Measurements from ENCODE around the gene SH3PXD2A. TPM values are rescaled to one million over a fixed set of nuclear protein-coding genes. Genes with fewer than 3 reads are reported as not detected.

Gene SH3PXD2A
- total and polyA plus RNA-seq, 9 of the 15 experiments (the other 6 are each of a cell fraction or from before 2014, with no cell fraction given), result 0.41 to 9.3 (median 2.5) TPM

DNA sequence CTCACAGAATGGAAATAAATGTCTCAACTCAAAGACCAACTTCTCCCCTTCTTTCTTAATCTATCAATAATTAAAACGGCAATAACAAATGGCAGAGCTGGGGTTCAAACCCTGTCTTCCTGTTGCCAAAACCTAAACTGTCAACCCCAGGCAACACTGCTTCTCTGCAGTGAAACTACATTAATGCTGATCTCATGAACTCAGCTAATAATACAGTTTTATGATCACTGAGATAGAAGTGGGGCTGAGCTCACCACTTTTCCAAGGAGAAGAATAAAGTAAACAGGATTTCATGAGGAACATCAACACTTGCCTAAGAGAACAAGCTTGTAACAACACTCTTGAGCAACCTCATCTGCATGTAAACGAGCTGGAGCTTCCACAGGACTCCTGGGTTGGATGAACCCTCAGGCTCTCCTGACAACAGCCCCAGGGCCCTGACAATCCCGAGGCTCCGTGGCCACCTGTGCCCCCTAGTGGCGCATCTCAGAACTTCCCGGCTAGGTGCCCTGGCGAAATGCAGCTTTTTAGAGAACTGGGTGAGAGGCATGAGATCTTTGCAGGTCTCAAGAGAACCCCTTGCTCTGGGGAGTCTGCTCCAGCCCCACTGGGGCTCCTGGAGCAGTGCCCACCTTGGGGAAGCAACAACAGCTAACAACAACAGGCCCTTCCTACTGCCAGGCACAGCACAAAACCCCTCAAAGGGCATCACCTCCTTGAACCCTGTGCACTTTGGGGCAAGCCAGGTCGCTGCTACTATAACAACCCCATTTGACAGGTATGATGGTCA lies 169.3 kb downstream of the SH3PXD2A start (continued):
- TF ChIP-seq, protein P1, sequence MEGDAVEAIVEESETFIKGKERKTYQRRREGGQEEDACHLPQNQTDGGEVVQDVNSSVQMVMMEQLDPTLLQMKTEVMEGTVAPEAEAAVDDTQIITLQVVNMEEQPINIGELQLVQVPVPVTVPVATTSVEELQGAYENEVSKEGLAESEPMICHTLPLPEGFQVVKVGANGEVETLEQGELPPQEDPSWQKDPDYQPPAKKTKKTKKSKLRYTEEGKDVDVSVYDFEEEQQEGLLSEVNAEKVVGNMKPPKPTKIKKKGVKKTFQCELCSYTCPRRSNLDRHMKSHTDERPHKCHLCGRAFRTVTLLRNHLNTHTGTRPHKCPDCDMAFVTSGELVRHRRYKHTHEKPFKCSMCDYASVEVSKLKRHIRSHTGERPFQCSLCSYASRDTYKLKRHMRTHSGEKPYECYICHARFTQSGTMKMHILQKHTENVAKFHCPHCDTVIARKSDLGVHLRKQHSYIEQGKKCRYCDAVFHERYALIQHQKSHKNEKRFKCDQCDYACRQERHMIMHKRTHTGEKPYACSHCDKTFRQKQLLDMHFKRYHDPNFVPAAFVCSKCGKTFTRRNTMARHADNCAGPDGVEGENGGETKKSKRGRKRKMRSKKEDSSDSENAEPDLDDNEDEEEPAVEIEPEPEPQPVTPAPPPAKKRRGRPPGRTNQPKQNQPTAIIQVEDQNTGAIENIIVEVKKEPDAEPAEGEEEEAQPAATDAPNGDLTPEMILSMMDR (IDR thresholded peaks at IDR 0.05 in 2 of 3, conservative IDR thresholded peaks at IDR 0.05 in 1 of 3; ENCODE audit: insufficient read depth in 2 of 3, low read depth in 1 of 3, low read length in 3 of 3), result peak; percentile 86 to 89 (median 88)
- no peak for TF ChIP-seq SMARCA5 (IDR thresholded peaks at IDR 0.05)
- TF ChIP-seq SUPT5H (IDR thresholded peaks at IDR 0.05), result no peak
- TF ChIP-seq STAG1 (CRISPR knock-in tag; IDR thresholded peaks at IDR 0.05; ENCODE audit: borderline replicate concordance), result peak; percentile 62; the same call in 1 of the 2 replicates
- no peak for TF ChIP-seq DNMT1 (IDR thresholded peaks at IDR 0.05)
- TF ChIP-seq SMC3 (conservative IDR thresholded peaks at IDR 0.05; ENCODE audit: insufficient read depth, low read depth, low read length), result peak; percentile 64; the same call in 1 of the 2 replicates

DNA sequence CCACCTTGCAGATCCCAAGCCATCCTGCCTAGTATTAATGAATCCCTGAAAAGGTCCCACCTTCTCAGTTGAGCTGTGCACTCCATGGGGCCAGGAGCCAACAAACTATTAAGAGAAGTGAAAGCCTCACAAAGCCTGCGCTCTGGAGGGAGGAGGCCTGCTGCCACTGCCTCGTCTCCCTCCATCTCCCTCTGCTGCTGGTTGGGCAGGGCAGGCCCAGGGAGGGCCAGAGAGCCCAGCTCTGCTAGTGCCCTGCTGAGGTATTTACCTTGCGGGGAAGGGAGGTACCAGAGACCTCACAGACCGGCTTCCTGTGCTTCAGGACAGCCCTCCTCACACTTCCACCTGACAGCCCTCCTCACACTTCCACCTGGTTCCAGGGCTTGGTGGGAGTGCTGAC lies 171.5 kb downstream of the SH3PXD2A start:
- BruUV-seq (replicated peaks), result no TSS peak
- H3K79me2 ChIP-seq (ENCODE audit: control insufficient read depth, insufficient read depth, low read length), result no peaks in the 10 kb centered on the region
- TF ChIP-seq RFX5 (IDR thresholded peaks at IDR 0.05; ENCODE audit: low read depth, low read length), result no peak
- TF ChIP-seq ATF1 (CRISPR knock-in tag; IDR thresholded peaks at IDR 0.05), result no peak
- TF ChIP-seq ATF1 (tag; IDR thresholded peaks at IDR 0.05), result no peak
- TF ChIP-seq ZNF280B (CRISPR knock-in tag; IDR thresholded peaks at IDR 0.05), result no peak
- no peak for TF ChIP-seq SIN3A (IDR thresholded peaks at IDR 0.05; ENCODE audit: borderline replicate concordance in 2 of 2, control insufficient read depth in 1 of 2, low read depth in 2 of 2, low read length in 2 of 2)
- TF ChIP-seq, protein P2, sequence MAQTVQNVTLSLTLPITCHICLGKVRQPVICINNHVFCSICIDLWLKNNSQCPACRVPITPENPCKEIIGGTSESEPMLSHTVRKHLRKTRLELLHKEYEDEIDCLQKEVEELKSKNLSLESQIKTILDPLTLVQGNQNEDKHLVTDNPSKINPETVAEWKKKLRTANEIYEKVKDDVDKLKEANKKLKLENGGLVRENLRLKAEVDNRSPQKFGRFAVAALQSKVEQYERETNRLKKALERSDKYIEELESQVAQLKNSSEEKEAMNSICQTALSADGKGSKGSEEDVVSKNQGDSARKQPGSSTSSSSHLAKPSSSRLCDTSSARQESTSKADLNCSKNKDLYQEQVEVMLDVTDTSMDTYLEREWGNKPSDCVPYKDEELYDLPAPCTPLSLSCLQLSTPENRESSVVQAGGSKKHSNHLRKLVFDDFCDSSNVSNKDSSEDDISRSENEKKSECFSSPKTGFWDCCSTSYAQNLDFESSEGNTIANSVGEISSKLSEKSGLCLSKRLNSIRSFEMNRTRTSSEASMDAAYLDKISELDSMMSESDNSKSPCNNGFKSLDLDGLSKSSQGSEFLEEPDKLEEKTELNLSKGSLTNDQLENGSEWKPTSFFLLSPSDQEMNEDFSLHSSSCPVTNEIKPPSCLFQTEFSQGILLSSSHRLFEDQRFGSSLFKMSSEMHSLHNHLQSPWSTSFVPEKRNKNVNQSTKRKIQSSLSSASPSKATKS (CRISPR knock-in tag; IDR thresholded peaks at IDR 0.05), result no peak
- no peak for TF ChIP-seq ATF7 (IDR thresholded peaks at IDR 0.05)
- TF ChIP-seq CTBP1 (IDR thresholded peaks at IDR 0.05; ENCODE audit: borderline replicate concordance), result no peak
- no peak for TF ChIP-seq ZNF778 (CRISPR knock-in tag; IDR thresholded peaks at IDR 0.05)
- no peak for TF ChIP-seq PPARD (CRISPR knock-in tag; IDR thresholded peaks at IDR 0.05)

More for the DNA sequence above, 171.5 kb downstream of the SH3PXD2A start:
- no peak overlapping the region for H3K9ac ChIP-seq (ENCODE audit: insufficient read depth in 1 of 2, low read depth in 2 of 2, low read length in 2 of 2)
- no peaks in the 10 kb centered on the region for H3K9me1 ChIP-seq (ENCODE audit: control insufficient read depth, insufficient read depth, low read length)
- 46% methylated on average over 3 of the region's 4 CpGs for WGBS (ENCODE audit: insufficient coverage, low coverage, missing lambda C conversion rate)
- H3K36me3 ChIP-seq (ENCODE audit: control insufficient read depth, insufficient read depth, low read length), result no peaks in the 10 kb centered on the region
- H2AFZ ChIP-seq (ENCODE audit: low read depth, low read length), result no peak overlapping the region
- no peak overlapping the region for H3K4me2 ChIP-seq (ENCODE audit: insufficient read depth, low read length)
- FAIRE-seq (no peak), ATAC-seq (no peak), DNase-seq (ENCODE audit: extremely low read depth in 1 of 4, low spot score in 3 of 4) (no peak)
- ChIA-PET POLR2A (no interaction called here), CTCF (ENCODE audit: low intra/inter-chr PET ratio) (no interaction called here)
- H4K20me1 ChIP-seq (replicated peaks; ENCODE audit: control insufficient read depth, insufficient read depth, low read length), result no peaks in the 10 kb centered on the region; the same call in 1 of the 2 replicates
- intact Hi-C loops (cut with micrococcal nuclease) (no loop called here), in situ Hi-C loops (cut with MboI) (no loop called here)
- H3K9me3 ChIP-seq (replicated peaks; ENCODE audit: control insufficient read depth, insufficient read depth, low read depth, low read length), result no peaks in the 10 kb centered on the region
- H3K4me3 ChIP-seq, result no peak overlapping the region
- no peaks in the 10 kb centered on the region for H3K27me3 ChIP-seq (ENCODE audit: control insufficient read depth in 2 of 2, insufficient read depth in 2 of 2, low read length in 2 of 2)
- H3K4me1 ChIP-seq (replicated peaks in 1 of 2; ENCODE audit: control insufficient read depth in 2 of 2, insufficient read depth in 2 of 2, low read length in 2 of 2), result peaks cover 6 to 9% of the 10 kb centered on the region in 2 experiments; a peak in 3 of 5 replicates
- H3K27ac ChIP-seq (ENCODE audit: extremely low read depth, low read depth, low read length), result no peak overlapping the region

Data from K562 (cell line).